Measurements from ENCODE around the gene TMOD1.

Gene TMOD1

GRCh38 chr9:97561501-97561900 is 60.0 kb downstream of the TMOD1 start:
- ChIA-PET POLR2A (no interaction called here), CTCF (no interaction called here)
- no peak overlapping the region for H3K4me3 ChIP-seq (ENCODE audit: low read depth, low read length)
- no peak for DNase-seq (ENCODE audit: low read depth, low spot score)
- TF ChIP-seq CTCF (IDR thresholded peaks at IDR 0.05; ENCODE audit: insufficient read depth, low read length, missing control alignments): no peak

DNA sequence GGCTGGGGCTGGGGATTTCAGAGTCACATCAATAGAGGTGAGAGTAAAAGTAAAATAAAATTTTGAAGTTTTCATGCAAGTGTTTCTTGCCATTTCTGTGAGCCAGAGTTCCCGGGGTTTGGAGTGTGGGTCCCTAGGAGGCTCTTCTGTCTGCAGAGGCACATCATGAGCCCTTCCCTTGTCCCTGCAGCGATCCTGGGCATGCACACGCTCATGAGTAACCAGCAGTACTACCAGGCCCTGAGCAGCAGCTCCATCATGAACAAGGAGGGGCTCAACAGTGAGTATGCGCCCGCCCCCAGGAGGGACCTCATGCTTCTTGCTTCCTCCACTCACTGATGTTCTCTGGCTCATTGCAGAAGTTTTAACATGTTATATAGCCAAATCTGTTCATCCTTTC is 61.1 kb downstream of the TMOD1 start:
- ChIA-PET POLR2A (no interaction called here), CTCF (no interaction called here)
- no peak overlapping the region for H3K4me3 ChIP-seq (ENCODE audit: low read depth, low read length)
- DNase-seq (ENCODE audit: low read depth, low spot score): no peak
- no peak for TF ChIP-seq CTCF (IDR thresholded peaks at IDR 0.05; ENCODE audit: insufficient read depth, low read length, missing control alignments)

DNA sequence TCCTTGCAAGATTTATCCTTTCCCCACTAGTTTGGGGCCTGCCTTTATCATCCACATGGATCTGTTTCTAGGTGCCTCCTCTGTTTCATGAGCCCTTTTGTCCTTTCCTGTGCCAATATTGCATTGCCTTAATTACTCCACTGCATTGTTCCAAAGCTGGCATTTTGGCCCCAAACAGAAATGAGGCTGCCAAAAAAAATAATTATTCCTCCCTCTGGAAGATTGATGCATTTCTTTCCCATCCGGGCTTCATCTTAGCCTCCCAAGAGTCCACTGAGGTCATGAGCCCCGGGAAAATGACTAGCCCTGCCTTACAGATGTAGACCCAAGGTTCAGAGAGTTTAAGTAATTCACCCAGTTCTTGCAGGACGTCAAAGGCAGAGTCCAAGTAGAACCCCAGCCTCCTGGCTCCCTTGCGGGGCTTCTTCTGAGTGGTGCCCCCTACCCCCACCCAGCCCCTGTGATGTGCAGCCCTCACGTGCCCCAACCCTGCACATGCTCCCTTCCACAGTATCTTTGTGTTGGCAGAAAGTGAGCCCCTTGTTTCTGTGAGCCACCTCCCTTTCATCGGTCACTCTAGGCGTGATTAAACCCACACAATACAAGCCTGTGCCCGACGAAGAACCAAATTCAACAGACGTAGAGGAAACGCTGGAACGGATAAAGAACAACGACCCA is 62.1 kb downstream of the TMOD1 start:
- no peak overlapping the region for H3K4me3 ChIP-seq (ENCODE audit: low read depth, low read length)
- no peak for TF ChIP-seq CTCF (IDR thresholded peaks at IDR 0.05; ENCODE audit: insufficient read depth, low read length, missing control alignments)
- CTCF ChIA-PET: no interaction called here
- POLR2A ChIA-PET: no interaction called here
- DNase-seq (ENCODE audit: low read depth, low spot score): no peak

DNA sequence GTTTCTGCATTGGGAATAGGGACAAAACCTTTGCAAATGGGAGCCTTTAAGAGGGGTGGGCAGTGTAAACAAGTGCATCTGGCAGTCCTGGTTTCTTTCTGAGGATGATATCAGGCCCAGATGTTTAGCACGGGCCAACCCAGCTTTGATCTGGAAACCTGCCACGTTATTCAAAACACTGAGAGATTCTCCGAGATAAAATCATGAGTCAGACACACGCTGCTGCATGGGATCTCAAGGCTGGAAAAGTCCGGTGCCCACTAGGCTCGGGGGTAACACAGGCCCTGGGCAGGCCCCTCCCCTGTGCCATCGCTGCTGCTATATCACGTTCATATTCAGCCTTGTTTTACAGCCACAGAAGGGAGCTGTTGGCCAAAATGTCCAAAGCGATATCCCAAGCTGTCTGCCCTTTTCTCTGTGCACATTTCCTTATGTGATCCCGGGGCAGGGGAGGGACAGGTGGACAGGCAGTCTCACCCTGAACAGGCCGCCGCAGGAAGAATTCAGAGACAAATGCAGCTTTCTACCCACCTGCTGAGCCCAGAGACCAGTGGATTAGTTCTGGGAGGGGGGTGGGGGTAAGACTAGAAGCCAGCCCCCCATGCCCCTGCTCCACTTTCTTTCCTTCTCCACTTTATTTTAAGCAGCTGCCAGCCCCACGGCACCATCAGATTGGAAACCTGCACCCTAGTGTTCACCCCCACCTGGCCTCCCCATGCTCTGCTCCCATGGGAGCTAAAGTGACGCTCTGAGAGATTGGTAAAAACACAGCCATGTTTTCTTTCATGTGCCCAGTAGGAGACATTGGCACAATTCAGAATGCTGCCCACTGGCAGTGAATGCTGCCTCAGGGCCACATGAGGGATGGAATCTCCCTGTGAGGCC is 63.1 kb downstream of the TMOD1 start:
- POLR2A ChIA-PET: no interaction called here

GRCh38 chr9:97565262-97565661 is 63.8 kb downstream of the TMOD1 start:
- H3K4me3 ChIP-seq (ENCODE audit: low read depth, low read length): no peak overlapping the region
- ChIA-PET POLR2A (no interaction called here), CTCF (interaction anchor here (1.2 to 1.4 kb wide), 2 partner anchors 33 to 38 kb away, joined by 3 to 6 read pairs; no protein-coding TSS in a partner anchor)
- no peak for TF ChIP-seq CTCF (IDR thresholded peaks at IDR 0.05; ENCODE audit: insufficient read depth, low read length, missing control alignments)
- DNase-seq (ENCODE audit: low read depth, low spot score): no peak

More for the DNA sequence above, 63.1 kb downstream of the TMOD1 start:
- no peak for TF ChIP-seq CTCF (IDR thresholded peaks at IDR 0.05; ENCODE audit: insufficient read depth, low read length, missing control alignments)
- CTCF ChIA-PET: interaction anchor here (1.2 to 1.4 kb wide), 2 partner anchors 33 to 39 kb away, joined by 3 to 6 read pairs; no protein-coding TSS in a partner anchor
- no peak for DNase-seq (ENCODE audit: low read depth, low spot score)
- no peak overlapping the region for H3K4me3 ChIP-seq (ENCODE audit: low read depth, low read length)

DNA sequence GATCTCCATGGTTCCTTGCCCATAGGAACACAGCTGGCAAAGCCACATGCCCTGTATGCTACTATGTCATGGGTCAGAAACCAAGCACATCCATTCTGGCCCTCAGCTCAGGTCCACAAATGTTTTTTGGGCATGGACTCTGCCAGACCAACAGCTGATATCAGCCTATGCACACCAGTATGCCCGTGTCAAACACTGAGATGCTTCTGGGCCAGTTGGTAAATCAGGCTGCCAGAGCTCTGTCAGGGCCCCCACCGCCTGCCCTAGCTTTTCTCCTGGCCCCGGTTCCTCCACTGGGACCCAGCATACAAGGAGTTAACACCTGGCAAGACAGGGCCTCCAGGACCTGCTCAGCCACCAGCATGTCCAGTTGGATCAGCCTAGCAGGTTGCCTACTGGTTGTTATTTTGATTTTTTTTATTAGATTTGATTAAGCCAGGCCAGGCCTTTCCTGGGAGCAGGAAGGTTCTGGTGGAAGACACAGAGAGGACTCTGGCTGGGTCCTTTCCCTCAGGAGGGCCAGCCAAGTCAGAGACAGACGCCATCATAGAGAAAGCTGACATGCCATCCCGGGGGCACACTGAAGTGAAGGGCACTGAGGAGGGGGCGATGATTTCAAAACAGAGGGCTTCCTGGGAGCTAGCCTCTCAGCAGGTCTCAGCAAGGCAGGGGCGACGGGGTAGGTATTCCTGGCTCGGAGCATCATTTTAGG is 65.9 kb downstream of the TMOD1 start:
- DNase-seq (ENCODE audit: low read depth, low spot score): no peak
- CTCF ChIA-PET: no interaction called here
- no peak overlapping the region for H3K4me3 ChIP-seq (ENCODE audit: low read depth, low read length)
- POLR2A ChIA-PET: no interaction called here
- no peak for TF ChIP-seq CTCF (IDR thresholded peaks at IDR 0.05; ENCODE audit: insufficient read depth, low read length, missing control alignments)

All from AG04449 (cell line).